PFSK-1 (cell line): ENCODE results near the gene OR52K1.

Experiments
- FOXP2 ChIP-seq: optimal IDR thresholded peaks from 2 replicates; pipeline ENCODE3; 2011; ENCODE audit warnings: borderline replicate concordance, control low read depth, inconsistent platforms; ENCODE audit not compliant: insufficient read depth; ENCODE audit errors: extremely low read length, extremely low read depth
- POLR2AphosphoS5 ChIP-seq: IDR thresholded peaks from 2 replicates; pipeline ENCODE4 v1.6.1; 2012; ENCODE audit warnings: low read depth, mild to moderate bottlenecking, control low read depth, low read length, moderate library complexity
- SIN3A ChIP-seq: IDR thresholded peaks from 2 replicates; pipeline ENCODE4 v1.6.1; 2012; ENCODE audit warnings: mild to moderate bottlenecking, low read length, moderate library complexity, borderline replicate concordance; ENCODE audit not compliant: insufficient read depth
- TAF1 ChIP-seq: IDR thresholded peaks from 2 replicates; pipeline ENCODE4 v1.6.1; 2012; ENCODE audit warnings: low read length, control low read depth, borderline replicate concordance; ENCODE audit not compliant: insufficient read depth
- TF ChIP-seq, protein P1 (sequence below), 2 experiments: IDR thresholded peaks; 2 replicates each; pipeline versions ENCODE4 v1.6.1 to v1.8.0; 2011 to 2012; ENCODE audit warnings: low read depth in 2 of 2, low read length in 2 of 2, control low read depth in 1 of 2, inconsistent platforms in 1 of 2, mild to moderate bottlenecking in 1 of 2, moderate library complexity in 1 of 2; ENCODE audit not compliant: insufficient read depth in 1 of 2

Gene OR52K1

DNA sequence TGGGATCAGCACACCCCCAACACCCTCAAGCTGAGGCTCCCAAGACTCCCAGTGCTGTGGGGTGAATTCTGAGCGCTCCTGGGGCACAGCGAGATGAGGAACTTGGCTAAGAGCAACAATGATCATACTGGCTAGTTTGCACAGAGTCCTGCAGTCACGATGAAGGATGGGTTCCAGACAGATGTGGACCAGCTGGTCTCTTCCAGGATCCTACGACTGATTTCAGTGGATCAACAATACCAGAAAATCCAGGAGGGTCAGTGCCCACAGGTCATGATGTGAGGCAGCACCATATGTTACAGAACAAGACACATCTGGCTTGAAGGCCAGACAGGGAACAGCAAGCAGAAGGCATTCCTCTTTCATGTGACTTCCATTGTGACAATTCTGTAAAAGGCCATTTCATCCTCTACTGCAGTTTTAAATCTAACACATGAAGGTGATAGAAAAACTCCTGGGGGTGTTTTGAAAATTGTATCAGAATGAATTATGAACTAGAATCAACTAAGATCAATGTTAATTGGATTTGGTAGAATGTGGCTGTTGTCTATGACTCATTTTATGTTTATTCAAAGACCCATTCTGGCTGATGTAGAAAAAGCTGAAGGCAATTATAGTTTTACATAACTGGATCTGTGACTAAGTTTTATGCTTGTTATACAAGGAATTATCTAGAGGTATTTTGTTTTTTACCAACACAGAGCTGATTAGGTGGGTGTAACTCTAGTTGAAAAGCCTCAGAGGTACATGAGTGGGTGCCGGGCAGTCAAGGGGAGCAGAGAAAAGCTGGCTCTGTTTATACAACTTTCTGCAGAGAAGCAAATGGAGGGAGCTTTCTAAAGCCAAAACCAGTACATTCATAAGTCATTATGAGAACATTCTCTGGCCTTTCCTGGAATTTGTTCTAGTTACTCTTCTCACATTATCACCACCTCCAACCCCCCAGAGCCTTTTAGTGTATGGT is 29.1 kb downstream of the OR52K1 start:
- TF ChIP-seq FOXP2 (no peak), TAF1 (no peak), POLR2AphosphoS5 (no peak), SIN3A (no peak)
- TF ChIP-seq, protein P1, sequence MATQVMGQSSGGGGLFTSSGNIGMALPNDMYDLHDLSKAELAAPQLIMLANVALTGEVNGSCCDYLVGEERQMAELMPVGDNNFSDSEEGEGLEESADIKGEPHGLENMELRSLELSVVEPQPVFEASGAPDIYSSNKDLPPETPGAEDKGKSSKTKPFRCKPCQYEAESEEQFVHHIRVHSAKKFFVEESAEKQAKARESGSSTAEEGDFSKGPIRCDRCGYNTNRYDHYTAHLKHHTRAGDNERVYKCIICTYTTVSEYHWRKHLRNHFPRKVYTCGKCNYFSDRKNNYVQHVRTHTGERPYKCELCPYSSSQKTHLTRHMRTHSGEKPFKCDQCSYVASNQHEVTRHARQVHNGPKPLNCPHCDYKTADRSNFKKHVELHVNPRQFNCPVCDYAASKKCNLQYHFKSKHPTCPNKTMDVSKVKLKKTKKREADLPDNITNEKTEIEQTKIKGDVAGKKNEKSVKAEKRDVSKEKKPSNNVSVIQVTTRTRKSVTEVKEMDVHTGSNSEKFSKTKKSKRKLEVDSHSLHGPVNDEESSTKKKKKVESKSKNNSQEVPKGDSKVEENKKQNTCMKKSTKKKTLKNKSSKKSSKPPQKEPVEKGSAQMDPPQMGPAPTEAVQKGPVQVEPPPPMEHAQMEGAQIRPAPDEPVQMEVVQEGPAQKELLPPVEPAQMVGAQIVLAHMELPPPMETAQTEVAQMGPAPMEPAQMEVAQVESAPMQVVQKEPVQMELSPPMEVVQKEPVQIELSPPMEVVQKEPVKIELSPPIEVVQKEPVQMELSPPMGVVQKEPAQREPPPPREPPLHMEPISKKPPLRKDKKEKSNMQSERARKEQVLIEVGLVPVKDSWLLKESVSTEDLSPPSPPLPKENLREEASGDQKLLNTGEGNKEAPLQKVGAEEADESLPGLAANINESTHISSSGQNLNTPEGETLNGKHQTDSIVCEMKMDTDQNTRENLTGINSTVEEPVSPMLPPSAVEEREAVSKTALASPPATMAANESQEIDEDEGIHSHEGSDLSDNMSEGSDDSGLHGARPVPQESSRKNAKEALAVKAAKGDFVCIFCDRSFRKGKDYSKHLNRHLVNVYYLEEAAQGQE (IDR thresholded peaks at IDR 0.05; ENCODE audit: insufficient read depth in 1 of 2, low read depth in 2 of 2, low read length in 2 of 2), result no peak

GRCh38 chr11:4514196-4514595 is 31.8 kb downstream of the OR52K1 start:
- no peak for TF ChIP-seq FOXP2
- TF ChIP-seq SIN3A, result no peak
- TF ChIP-seq TAF1, result no peak
- TF ChIP-seq, protein P1 (IDR thresholded peaks at IDR 0.05; ENCODE audit: insufficient read depth in 1 of 2, low read depth in 2 of 2, low read length in 2 of 2), result no peak
- no peak for TF ChIP-seq POLR2AphosphoS5

DNA sequence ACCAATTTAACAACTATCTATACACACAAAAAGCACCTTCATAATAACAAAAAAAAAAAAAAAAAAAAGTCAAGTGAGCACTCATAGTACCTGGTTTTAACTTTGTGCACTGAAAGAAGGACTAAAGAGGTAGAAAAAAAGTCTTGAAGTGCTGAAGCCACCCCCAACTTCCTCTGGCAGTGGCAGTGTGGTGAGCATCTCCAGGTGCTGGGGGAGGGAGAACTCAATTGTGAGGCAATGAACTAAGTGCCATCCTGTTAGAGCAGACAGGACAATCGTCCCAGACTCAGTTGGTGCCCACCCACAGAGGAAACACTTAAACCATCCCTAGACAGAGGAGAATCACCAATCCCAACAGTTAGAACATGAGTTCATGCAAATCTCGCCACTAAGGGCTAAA is 39.9 kb downstream of the OR52K1 start:
- TF ChIP-seq FOXP2, result no peak
- TF ChIP-seq, protein P1 (IDR thresholded peaks at IDR 0.05; ENCODE audit: insufficient read depth in 1 of 2, low read depth in 2 of 2, low read length in 2 of 2), result no peak
- TF ChIP-seq TAF1, result no peak
- TF ChIP-seq SIN3A, result no peak

DNA sequence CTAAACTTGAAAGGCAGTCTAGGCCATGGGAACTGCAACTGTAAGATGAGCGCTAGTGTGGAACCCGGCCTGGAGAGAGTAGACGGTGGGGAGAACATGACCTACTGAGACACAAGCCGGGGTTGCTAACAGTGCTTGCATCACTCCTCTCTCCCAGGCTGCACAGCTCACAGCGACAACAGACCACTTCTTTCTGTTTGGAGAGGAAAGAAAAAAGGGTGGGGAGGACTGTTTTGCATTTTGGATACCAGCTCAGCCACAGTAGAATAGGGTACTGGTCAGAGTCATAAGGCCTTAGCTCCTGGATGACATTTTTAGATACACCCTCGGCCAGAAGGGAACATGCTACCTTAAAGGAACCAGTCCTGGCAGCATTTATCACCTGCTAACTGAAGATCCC is 40.3 kb downstream of the OR52K1 start:
- no peak for TF ChIP-seq SIN3A
- TF ChIP-seq, protein P1 (IDR thresholded peaks at IDR 0.05; ENCODE audit: insufficient read depth in 1 of 2, low read depth in 2 of 2, low read length in 2 of 2), result no peak
- no peak for TF ChIP-seq FOXP2
- no peak for TF ChIP-seq POLR2AphosphoS5
- TF ChIP-seq TAF1, result no peak
